T1000 (cell line): ENCODE results near the gene BCR.
"Not testable (repeated sequence)": the region's sequence is repeated elsewhere in the genome, so short reads cannot be mapped to it uniquely, and the experiment has no call there.

Experiments
- DNase-seq: peaks from one replicate; lab custom pipeline; 2025; ENCODE audit warnings: mixed read lengths; lab: John Stamatoyannopoulos, UW

The BCR gene

GRCh38 chr22:23289851-23290724 is 109.8 kb downstream of the BCR start:
- no peak for DNase-seq

DNA sequence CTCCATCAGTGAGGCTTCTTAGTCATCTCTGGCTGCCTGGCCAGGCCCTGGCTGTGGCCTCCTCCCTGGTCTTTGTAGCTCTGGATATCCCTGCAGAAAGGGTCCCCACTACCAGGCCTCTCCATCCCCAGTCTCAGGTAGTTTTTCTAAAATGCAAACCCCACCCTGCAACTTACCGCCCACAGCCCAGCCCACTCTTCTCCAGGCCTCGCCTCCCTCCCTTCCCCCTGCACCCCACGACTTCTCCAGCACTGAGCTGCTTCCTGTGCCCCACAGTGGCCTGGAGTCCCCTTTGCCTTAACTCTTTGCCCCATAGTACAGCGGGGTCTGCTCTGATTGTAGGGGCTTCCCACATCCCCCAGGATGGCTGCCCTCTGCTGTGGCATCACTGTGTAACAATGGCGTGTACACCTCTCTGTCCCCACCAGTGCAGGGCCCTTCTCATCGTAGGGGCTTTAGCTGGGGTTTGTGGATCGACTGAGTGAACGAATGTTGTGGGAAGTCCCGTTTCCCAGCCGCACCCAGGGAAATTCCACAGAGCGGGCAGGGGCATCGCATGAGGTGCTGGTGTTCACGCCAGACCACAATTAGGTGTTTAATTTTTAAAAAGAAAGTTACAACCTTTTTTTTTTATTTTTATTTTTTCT is 111.6 kb downstream of the BCR start:
- DNase-seq: no peak

GRCh38 chr22:23292453-23293350 is 112.4 kb downstream of the BCR start:
- no peak for DNase-seq

- no peak for DNase-seq
Observed at GRCh38 chr22:23293720-23294119, 113.4 kb downstream of the BCR start.

- DNase-seq: no peak
Observed at GRCh38 chr22:23294221-23294620, 113.9 kb downstream of the BCR start.

GRCh38 chr22:23300476-23300875 is 120.2 kb downstream of the BCR start:
- DNase-seq: no peak

- DNase-seq: no peak
Observed at GRCh38 chr22:23301591-23301990, 121.3 kb downstream of the BCR start.

- no peak for DNase-seq
Observed at GRCh38 chr22:23302171-23303002, 122.1 kb downstream of the BCR start.

- DNase-seq: peak; percentile 56
Observed at GRCh38 chr22:23305321-23305910, 125.1 kb downstream of the BCR start.

DNA sequence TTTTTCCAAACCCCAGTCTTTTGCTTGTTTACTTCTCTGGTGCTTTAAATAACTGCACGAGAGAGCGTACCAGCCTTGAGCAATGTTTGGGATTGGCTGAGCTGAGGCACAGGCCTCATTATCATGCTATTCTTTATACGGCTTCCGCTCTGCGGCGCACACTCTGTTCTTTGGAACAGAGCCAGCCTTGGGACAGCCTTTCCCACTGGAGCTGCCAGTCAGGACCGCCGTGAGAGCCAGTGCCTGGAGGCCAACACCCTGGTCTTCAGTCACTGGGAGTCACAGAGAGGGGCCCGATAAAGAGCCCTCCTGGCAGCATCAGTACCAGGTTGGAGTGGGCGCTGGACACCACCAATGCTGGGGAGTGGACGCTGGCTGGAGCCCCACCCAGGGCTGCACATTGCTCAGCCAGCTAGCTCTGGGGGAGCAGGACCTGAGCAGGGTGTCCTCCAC is 125.6 kb downstream of the BCR start:
- peak; percentile 46 for DNase-seq

- no peak for DNase-seq
Observed at GRCh38 chr22:23306438-23306921, 126.2 kb downstream of the BCR start.

GRCh38 chr22:23306926-23307325 is 126.6 kb downstream of the BCR start:
- DNase-seq: no peak

DNA sequence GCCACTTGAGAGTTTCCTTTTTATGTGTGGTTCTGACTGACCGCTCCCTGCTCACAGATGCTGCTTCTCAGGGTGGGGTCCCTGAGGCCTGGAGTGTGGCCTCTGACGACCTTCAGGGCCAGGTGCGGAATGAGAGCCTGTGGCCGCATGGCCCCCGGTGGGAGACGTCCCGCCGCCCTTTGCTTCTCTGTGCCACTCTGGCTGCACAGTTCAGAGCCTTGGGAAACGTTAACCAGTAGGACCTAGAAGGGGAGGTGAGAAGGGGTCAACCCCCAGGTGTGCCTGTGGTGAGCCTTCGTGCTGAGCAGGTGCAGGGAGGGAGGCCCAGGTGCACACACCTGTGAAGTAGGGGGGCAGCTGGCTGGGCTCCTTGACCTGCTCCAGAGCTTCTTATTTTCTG is 127.2 kb downstream of the BCR start:
- not testable (repeated sequence) for DNase-seq

DNA sequence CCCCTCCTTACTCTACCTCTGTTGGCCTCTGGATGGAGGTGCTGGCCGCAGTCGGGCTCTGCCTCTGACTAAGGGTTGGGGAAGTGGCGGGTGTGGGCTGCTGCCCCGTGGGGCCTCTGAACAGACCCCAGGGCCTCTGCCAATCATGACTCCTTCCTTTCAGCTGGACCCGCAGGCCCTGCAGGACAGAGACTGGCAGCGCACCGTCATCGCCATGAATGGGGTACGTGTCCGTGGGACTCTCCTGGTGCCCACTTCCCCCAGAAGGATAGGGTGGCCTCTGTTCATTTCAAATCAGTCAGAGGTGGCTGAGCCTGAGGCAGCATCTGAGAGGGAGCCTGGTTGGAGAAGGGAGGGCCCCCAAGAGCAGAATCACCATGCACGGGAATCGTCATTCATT is 129.0 kb downstream of the BCR start:
- DNase-seq: not testable (repeated sequence)

DNA sequence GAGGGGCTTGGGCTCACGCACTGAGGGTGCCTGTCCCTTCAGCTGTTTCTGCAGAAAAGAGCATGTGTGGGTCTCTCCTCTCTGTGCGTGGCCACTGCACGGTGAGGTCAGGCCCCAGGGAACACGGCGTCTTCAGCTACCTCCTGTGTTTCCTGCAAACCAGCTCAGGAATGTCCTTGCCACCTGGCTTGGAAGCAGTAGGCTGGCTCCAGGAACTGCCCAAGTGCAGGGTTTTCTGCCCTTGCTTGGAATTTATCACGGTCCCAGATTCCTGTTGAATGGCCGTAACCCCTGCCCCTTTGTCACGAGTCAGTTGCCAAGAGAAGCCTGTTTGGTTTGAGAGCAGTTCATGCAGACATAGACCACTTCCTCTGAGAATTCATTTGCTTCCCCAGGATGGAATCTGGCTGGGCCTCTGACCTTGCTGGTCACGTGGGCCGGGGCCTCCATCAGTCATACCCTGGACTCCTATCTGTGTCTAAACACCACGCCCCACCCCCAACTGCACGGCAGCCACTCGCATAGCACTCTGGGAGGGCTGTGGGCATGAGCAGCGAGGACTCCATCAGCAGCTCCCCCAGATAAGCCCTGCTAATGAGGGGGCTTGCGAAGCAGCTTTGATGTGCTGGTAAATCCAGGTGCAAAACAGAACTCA is 130.3 kb downstream of the BCR start:
- not testable (repeated sequence) for DNase-seq

- not testable (repeated sequence) for DNase-seq
Observed at GRCh38 chr22:23311635-23312420, 131.5 kb downstream of the BCR start.

DNA sequence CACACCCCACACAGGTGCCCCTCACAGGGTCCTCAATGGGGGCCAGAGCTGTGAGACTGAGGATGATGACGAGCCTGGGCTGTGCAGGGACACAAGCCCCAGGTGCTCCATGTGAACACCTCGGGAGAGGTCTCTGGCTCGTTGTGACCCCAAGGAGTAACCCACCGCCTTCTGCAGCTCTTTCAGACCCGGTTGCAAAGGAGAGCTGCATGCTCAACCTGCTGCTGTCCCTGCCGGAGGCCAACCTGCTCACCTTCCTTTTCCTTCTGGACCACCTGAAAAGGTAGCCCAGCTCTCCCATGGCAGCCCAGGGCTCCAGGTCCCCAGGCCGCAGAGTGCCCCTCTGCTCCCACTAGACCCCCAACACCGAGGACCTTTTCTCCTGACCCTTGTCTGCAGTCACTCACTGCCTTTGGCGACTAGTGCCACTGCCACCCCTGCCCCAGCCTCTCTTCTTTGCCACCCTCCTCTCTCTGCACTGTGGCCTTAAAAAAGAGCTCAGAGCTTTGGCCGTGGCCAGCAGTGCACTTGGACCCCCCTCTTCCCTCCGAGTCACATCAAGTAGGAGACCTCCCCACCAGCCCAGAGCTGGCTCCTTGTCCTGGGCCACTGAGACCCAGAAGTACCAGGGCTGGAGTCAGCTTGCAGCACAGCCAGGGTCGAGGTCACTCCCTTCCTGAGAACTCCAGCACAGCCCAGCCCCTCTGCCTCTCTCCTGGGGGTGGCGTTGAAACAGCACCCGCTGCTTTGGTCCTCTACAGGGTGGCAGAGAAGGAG is 133.7 kb downstream of the BCR start:
- DNase-seq: no peak

DNA sequence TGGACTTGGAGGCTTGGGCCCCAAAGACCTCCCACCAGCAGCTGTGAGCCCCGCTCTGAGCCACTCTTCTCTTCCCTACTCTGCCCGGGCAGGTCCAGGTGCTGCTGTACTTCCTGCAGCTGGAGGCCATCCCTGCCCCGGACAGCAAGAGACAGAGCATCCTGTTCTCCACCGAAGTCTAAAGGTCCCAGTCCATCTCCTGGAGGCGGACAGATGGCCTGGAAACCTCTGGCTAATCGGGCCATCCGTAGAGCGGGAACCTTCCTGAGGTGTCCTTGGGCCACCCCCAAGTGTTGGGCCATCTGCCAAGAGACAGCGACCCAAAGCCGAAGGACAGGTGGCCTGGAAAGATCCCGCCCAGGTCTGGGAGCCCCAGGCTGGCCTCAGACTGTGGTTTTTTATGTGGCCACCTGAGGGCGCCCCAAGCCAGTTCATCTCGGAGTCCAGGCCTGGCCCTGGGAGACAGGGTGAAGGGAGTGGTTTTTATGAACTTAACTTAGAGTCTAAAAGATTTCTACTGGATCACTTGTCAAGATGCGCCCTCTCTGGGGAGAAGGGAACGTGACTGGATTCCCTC is 135.1 kb downstream of the BCR start:
- peak; percentile 15 for DNase-seq
